ENCODE data around the gene CSNK1G1. TPM values are rescaled to one million over a fixed set of nuclear protein-coding genes. Genes with fewer than 3 reads are reported as not detected.

CSNK1G1 gene
- total RNA-seq, 1 experiment from 2014 or later: 11.5 TPM

GRCh38 chr15:64146520-64146884, 209.5 kb downstream of the CSNK1G1 start:
- POLR2A ChIA-PET: no interaction called here
- no peaks in the 10 kb centered on the region for H3K36me3 ChIP-seq (ENCODE audit: control insufficient read depth, insufficient read depth, low read length)
- no peak overlapping the region for H3K27ac Mint-ChIP-seq (ENCODE audit: unreplicated experiment)
- TF ChIP-seq, protein P1, sequence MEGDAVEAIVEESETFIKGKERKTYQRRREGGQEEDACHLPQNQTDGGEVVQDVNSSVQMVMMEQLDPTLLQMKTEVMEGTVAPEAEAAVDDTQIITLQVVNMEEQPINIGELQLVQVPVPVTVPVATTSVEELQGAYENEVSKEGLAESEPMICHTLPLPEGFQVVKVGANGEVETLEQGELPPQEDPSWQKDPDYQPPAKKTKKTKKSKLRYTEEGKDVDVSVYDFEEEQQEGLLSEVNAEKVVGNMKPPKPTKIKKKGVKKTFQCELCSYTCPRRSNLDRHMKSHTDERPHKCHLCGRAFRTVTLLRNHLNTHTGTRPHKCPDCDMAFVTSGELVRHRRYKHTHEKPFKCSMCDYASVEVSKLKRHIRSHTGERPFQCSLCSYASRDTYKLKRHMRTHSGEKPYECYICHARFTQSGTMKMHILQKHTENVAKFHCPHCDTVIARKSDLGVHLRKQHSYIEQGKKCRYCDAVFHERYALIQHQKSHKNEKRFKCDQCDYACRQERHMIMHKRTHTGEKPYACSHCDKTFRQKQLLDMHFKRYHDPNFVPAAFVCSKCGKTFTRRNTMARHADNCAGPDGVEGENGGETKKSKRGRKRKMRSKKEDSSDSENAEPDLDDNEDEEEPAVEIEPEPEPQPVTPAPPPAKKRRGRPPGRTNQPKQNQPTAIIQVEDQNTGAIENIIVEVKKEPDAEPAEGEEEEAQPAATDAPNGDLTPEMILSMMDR (IDR thresholded peaks at IDR 0.05; ENCODE audit: insufficient read depth in 1 of 2, low read depth in 1 of 2, low read length in 1 of 2, severe bottlenecking in 1 of 2, unreplicated experiment in 1 of 2): no peak
- BruUV-seq (replicated peaks): no TSS peak
- intact Hi-C loops (cut with micrococcal nuclease; ENCODE audit: unreplicated experiment): no loop called here
- CTCF ChIA-PET: no interaction called here
- H3K4me3 ChIP-seq (ENCODE audit: low read depth, low read length): no peak overlapping the region
- peaks cover 5% of the 10 kb centered on the region; the same call in 1 of the 2 replicates for H3K4me1 ChIP-seq
- no peaks in the 10 kb centered on the region for H3K27me3 Mint-ChIP-seq (ENCODE audit: insufficient read depth, unreplicated experiment)
- H3K27me3 ChIP-seq (replicated peaks; ENCODE audit: control insufficient read depth, insufficient read depth, low read length): no peaks in the 10 kb centered on the region
- no peaks in the 10 kb centered on the region for H3K4me1 Mint-ChIP-seq (ENCODE audit: low read depth, unreplicated experiment)
- no peak overlapping the region for H3K4me3 Mint-ChIP-seq (ENCODE audit: unreplicated experiment)
- no peaks in the 10 kb centered on the region for H3K9me3 ChIP-seq
- DNase-seq: no peak
- peaks cover 26% of the 10 kb centered on the region for H3K36me3 Mint-ChIP-seq (ENCODE audit: insufficient read depth, unreplicated experiment)
- no peaks in the 10 kb centered on the region for H3K9me3 Mint-ChIP-seq (ENCODE audit: unreplicated experiment)

DNA sequence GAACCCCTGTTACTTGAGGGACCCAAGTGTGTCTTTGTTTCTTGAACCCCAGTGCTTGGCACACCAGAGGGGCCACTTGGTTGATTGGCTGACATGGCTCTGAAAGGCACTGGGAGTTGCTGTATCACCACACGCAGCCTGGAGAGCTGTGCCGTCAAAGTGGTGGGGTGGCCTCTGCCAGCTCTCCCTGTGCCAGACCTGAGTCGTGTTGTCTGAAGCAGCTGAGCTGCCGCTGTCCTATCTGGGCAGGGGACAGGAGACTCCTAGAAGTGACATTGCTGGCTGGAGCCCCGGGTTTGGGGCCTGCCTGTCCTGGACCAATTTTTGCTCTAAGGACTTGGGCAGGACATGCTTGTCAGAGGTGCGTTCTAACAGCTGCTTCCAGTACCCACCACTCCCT, 209.9 kb downstream of the CSNK1G1 start:
- H3K27ac Mint-ChIP-seq (ENCODE audit: unreplicated experiment): no peak overlapping the region
- POLR2A ChIA-PET: no interaction called here

GRCh38 chr15:64144565-64145281, 211.2 kb downstream of the CSNK1G1 start:
- BruUV-seq (replicated peaks): no TSS peak
- Histone ChIP-seq H3K27me3 (replicated peaks; ENCODE audit: control insufficient read depth, insufficient read depth, low read length) (no peaks in the 10 kb centered on the region), H3K9me3 (no peaks in the 10 kb centered on the region), H3K4me1 (no peaks in the 10 kb centered on the region), H3K4me3 (ENCODE audit: low read depth, low read length) (no peak overlapping the region), H3K36me3 (ENCODE audit: control insufficient read depth, insufficient read depth, low read length) (no peaks in the 10 kb centered on the region)
- no peak overlapping the region for H3K27ac Mint-ChIP-seq (ENCODE audit: unreplicated experiment)
- no peaks in the 10 kb centered on the region for H3K27me3 Mint-ChIP-seq (ENCODE audit: insufficient read depth, unreplicated experiment)
- H3K36me3 Mint-ChIP-seq (ENCODE audit: insufficient read depth, unreplicated experiment): peaks cover 26% of the 10 kb centered on the region
- no peak overlapping the region for H3K4me3 Mint-ChIP-seq (ENCODE audit: unreplicated experiment)
- no peaks in the 10 kb centered on the region for H3K9me3 Mint-ChIP-seq (ENCODE audit: unreplicated experiment)
- H3K4me1 Mint-ChIP-seq (ENCODE audit: low read depth, unreplicated experiment): no peaks in the 10 kb centered on the region
- intact Hi-C loops (cut with micrococcal nuclease; ENCODE audit: unreplicated experiment): no loop called here
- DNase-seq: no peak
- ChIA-PET CTCF (no interaction called here), POLR2A (no interaction called here)
- TF ChIP-seq, protein P1 (IDR thresholded peaks at IDR 0.05; ENCODE audit: insufficient read depth in 1 of 2, low read depth in 1 of 2, low read length in 1 of 2, severe bottlenecking in 1 of 2, unreplicated experiment in 1 of 2): no peak

More for the DNA sequence above, 209.9 kb downstream of the CSNK1G1 start:
- Mint-ChIP-seq H3K4me1 (ENCODE audit: low read depth, unreplicated experiment) (no peaks in the 10 kb centered on the region), H3K27me3 (ENCODE audit: insufficient read depth, unreplicated experiment) (no peaks in the 10 kb centered on the region), H3K4me3 (ENCODE audit: unreplicated experiment) (no peak overlapping the region), H3K9me3 (ENCODE audit: unreplicated experiment) (no peaks in the 10 kb centered on the region), H3K36me3 (ENCODE audit: insufficient read depth, unreplicated experiment) (peaks cover 26% of the 10 kb centered on the region)
- no TSS peak for BruUV-seq (replicated peaks)
- DNase-seq: no peak
- peaks cover 2% of the 10 kb centered on the region; the same call in 1 of the 2 replicates for H3K4me1 ChIP-seq
- TF ChIP-seq, protein P1 (IDR thresholded peaks at IDR 0.05; ENCODE audit: insufficient read depth in 1 of 2, low read depth in 1 of 2, low read length in 1 of 2, severe bottlenecking in 1 of 2, unreplicated experiment in 1 of 2): no peak
- no peaks in the 10 kb centered on the region for H3K27me3 ChIP-seq (replicated peaks; ENCODE audit: control insufficient read depth, insufficient read depth, low read length)
- CTCF ChIA-PET: no interaction called here
- intact Hi-C loops (cut with micrococcal nuclease; ENCODE audit: unreplicated experiment): no loop called here
- no peaks in the 10 kb centered on the region for H3K36me3 ChIP-seq (ENCODE audit: control insufficient read depth, insufficient read depth, low read length)
- no peak overlapping the region for H3K4me3 ChIP-seq (ENCODE audit: low read depth, low read length)
- H3K9me3 ChIP-seq: no peaks in the 10 kb centered on the region
